Measurements from ENCODE around the gene IP6K3. TPM values are rescaled to one million over a fixed set of nuclear protein-coding genes. Genes with fewer than 3 reads are reported as not detected.

IP6K3 gene
- total and polyA plus RNA-seq, 12 donors = 0.06 to 1.6 (median 0.71) TPM; not detected in 3

- H3K9me3 ChIP-seq (replicated peaks in 1 of 3) = no peaks in the 10 kb centered on the region
- H3K27me3 ChIP-seq = no peaks in the 10 kb centered on the region
- no peak overlapping the region for H3K27ac ChIP-seq
- intact Hi-C loops (cut with DNase I) = no loop called here
- DNase-seq = no peak
- WGBS, 4 donors = 93 to 95% (median 95%) methylated on average over 8 to 10 of the region's 10 CpGs
- peaks cover 0 to 15% of the 10 kb centered on the region in 2 donors for H3K36me3 ChIP-seq (replicated peaks in 1 of 2)
- peaks cover 3 to 25% of the 10 kb centered on the region in 2 donors for H3K4me1 ChIP-seq (replicated peaks in 1 of 2)
- no peak overlapping the region for H3K4me3 ChIP-seq
- TF ChIP-seq POLR2A (IDR thresholded peaks at IDR 0.05) = no peak
- no peak for TF ChIP-seq CTCF (IDR thresholded peaks at IDR 0.05)
Measured at GRCh38 chr6:33709605-33710295, 37.0 kb downstream of the IP6K3 start.

- no peak for DNase-seq
- Histone ChIP-seq H3K4me1 (replicated peaks in 1 of 2) (peaks cover 3 to 25% of the 10 kb centered on the region in 2 donors), H3K36me3 (replicated peaks in 1 of 2) (peaks cover 0 to 15% of the 10 kb centered on the region in 2 donors), H3K9me3 (replicated peaks in 1 of 3) (no peaks in the 10 kb centered on the region), H3K4me3 (no peak overlapping the region), H3K27me3 (no peaks in the 10 kb centered on the region), H3K27ac (no peak overlapping the region)
- WGBS, 4 donors = 90 to 93% (median 92%) methylated on average over 10 of the region's 10 CpGs
- TF ChIP-seq CTCF (IDR thresholded peaks at IDR 0.05) (no peak), POLR2A (IDR thresholded peaks at IDR 0.05) (no peak)
- intact Hi-C loops (cut with DNase I) = no loop called here
Measured at GRCh38 chr6:33708516-33709204, 38.0 kb downstream of the IP6K3 start.

GRCh38 chr6:33707771-33708170 is 38.9 kb downstream of the IP6K3 start:
- Histone ChIP-seq H3K27me3 (no peaks in the 10 kb centered on the region), H3K4me3 (no peak overlapping the region), H3K36me3 (replicated peaks in 1 of 2) (peaks cover 0 to 15% of the 10 kb centered on the region in 2 donors), H3K4me1 (replicated peaks in 1 of 2) (peaks cover 3 to 25% of the 10 kb centered on the region in 2 donors), H3K9me3 (replicated peaks in 1 of 3) (no peaks in the 10 kb centered on the region), H3K27ac (no peak overlapping the region)
- DNase-seq = no peak
- intact Hi-C loops (cut with DNase I) = no loop called here
- 91 to 96% (median 95%) methylated on average over 5 of the region's 5 CpGs for WGBS, 4 donors
- no peak for TF ChIP-seq POLR2A (IDR thresholded peaks at IDR 0.05)
- TF ChIP-seq CTCF (IDR thresholded peaks at IDR 0.05) = no peak

- intact Hi-C loops (cut with DNase I) = no loop called here
- H3K4me3 ChIP-seq = no peak overlapping the region
- 79 to 91% (median 85%) methylated on average over 15 to 16 of the region's 16 CpGs for whole genome bisulfite sequencing, 4 donors
- no peak overlapping the region for H3K27ac ChIP-seq
- DNase-seq = no peak
- H3K9me3 ChIP-seq (replicated peaks in 1 of 3) = no peaks in the 10 kb centered on the region
- peaks cover 0 to 15% of the 10 kb centered on the region in 2 donors for H3K36me3 ChIP-seq (replicated peaks in 1 of 2)
- TF ChIP-seq CTCF (IDR thresholded peaks at IDR 0.05) = no peak
- no peak for TF ChIP-seq POLR2A (IDR thresholded peaks at IDR 0.05)
- peaks cover 0 to 19% of the 10 kb centered on the region in 2 donors for H3K4me1 ChIP-seq (replicated peaks in 1 of 2)
- no peaks in the 10 kb centered on the region for H3K27me3 ChIP-seq
Measured at GRCh38 chr6:33705955-33706725, 40.6 kb downstream of the IP6K3 start.

All from adrenal gland (tissue), 12 donors.